HG02798 (cell line): ENCODE results near the gene CILP.
"Not testable (repeated sequence)": the region's sequence is repeated elsewhere in the genome, so short reads cannot be mapped to it uniquely, and the experiment has no call there.

Experiments used
- ATAC-seq: cut with Tn5 transposase; IDR thresholded peaks from one replicate; pipeline ENCODE4 v1.9.1; 2021; ENCODE audit warnings: mild to moderate bottlenecking; ENCODE audit not compliant: unreplicated experiment, poor library complexity

The CILP gene

GRCh38 chr15:65210770-65211481, at the start of gene CILP:
CILP (minus strand) TSS chr15:65211473; CDS start chr15:65209755, 1,718 bp downstream.
- ATAC-seq, result no peak

DNA sequence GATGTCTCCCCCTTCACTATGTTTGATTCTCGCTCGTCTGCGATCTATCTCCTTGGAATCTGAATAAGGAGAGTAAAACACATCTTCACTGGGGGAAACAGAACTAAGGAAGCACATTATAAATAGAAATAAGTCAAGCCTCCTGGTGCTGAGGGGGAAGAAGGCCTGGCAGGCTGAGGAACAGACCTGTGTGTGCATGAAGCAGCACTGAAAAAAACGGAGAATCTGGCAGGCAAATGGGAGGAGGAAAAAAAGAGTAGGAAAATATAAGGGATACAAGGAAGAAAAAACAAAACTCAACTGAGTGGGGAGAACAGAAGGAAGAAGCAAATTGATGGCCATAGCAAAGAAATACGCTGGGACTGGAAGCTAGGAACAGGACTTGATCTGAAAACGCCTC, 49.7 kb upstream of the CILP start:
- ATAC-seq, result no peak

- ATAC-seq, result no peak
These were observed 48.1 kb upstream of the CILP start for GRCh38 chr15:65259367-65259797.

GRCh38 chr15:65258375-65259262, 47.3 kb upstream of the CILP start:
- no peak for ATAC-seq

GRCh38 chr15:65255486-65256140, 44.3 kb upstream of the CILP start:
- ATAC-seq, result no peak

GRCh38 chr15:65254758-65255157, 43.5 kb upstream of the CILP start:
- ATAC-seq, result no peak

- no peak for ATAC-seq
These were observed 43.1 kb upstream of the CILP start for GRCh38 chr15:65254356-65254755.

- ATAC-seq, result peak; percentile 74
These were observed 38.4 kb upstream of the CILP start for GRCh38 chr15:65249641-65250040.

GRCh38 chr15:65248511-65249255, 37.4 kb upstream of the CILP start:
- ATAC-seq, result no peak

DNA sequence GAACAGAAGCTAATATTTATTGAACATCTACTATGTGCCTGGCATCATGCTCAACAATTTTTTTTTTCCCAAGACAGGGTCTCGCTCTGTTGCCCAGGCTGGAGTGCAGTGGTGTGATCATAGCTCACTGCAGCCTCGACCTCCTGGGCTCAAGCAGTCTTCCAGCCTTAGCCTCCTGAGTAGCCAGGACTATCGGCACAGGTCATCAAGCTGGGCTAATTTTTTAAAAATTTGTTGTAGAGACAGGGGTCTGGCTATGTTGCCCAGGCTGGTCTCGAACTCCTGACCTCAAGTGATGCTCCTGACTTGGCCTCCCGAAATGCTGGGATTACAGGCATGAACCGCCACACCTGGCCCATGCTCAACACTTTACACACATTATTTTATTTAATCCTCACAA, 35.7 kb upstream of the CILP start:
- no peak for ATAC-seq

DNA sequence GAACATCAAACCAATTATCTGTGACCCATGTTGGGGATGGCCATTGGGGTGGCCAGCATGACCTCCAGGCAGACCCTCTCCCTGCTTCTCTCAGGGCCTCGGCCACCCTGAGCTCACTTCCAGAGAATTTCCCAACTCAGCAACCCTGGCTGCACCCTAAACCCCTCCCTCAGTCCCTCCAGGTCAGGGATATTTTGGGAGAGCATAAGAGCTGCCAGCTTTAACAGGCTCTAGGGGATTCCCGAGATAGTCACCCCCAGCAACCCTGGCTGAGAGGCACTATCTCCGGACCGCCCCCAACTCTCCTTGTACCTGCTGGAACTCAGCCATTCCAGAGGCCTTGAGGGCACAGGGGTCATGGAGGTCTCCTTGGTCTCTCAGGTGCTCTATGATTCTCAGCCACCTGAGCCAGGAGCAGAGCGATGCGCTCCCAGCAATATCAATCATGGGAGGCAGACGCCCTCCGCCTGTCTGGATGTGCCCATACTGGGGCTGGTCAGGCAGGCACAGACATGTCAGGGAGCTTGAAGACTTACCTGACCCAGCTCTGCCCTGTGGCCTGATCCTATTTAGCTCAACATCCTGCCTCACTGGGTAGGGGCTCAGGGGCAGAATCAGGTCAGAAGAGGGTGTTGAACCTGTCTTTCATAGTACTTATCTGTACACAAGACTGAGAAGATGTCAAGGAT, 34.9 kb upstream of the CILP start:
- ATAC-seq, result no peak

DNA sequence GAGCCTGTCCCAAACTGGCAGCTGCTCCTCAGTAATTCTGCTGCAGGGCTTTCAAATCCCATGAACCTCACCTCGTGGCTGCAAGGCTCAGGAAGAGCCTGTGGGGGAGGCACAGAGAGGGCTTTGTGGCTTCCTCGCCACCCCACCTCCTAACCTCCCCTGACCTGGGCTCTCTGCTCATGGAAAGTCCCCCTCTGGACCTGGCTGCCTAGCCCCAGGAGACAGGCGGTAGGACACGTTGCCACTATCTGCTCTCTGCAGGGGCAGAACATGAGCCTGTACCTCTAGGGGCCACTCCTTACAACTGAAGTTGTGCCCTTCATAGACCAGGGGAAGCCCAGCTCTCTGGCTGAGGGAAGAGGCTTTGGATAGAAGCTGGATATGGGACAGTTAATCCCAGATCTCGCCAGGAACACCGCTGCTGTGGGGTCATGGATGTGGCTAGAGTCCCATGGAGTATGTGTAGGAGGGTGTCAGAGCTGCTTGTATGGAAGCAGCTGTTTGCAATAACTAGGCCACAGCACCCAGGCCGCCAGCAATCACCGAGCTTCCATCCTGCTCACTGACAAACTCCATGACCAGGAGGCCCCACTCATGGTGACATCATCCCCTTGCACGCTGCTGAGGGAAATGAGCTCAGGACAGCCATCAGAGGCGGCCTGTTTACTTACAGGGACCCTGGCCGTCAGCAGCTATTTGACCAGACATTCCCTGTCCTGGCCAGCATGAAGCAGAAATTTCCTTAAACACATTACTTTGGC, 34.0 kb upstream of the CILP start:
- ATAC-seq, result no peak

GRCh38 chr15:65244638-65245037, 33.4 kb upstream of the CILP start:
- ATAC-seq, result no peak

GRCh38 chr15:65236443-65236842, 25.2 kb upstream of the CILP start:
- ATAC-seq, result not testable (repeated sequence)

GRCh38 chr15:65233696-65234095, 22.4 kb upstream of the CILP start:
- ATAC-seq, result no peak

GRCh38 chr15:65232520-65232919, 21.2 kb upstream of the CILP start:
- ATAC-seq, result no peak

- ATAC-seq, result no peak
These were observed 20.0 kb upstream of the CILP start for GRCh38 chr15:65231306-65231705.

DNA sequence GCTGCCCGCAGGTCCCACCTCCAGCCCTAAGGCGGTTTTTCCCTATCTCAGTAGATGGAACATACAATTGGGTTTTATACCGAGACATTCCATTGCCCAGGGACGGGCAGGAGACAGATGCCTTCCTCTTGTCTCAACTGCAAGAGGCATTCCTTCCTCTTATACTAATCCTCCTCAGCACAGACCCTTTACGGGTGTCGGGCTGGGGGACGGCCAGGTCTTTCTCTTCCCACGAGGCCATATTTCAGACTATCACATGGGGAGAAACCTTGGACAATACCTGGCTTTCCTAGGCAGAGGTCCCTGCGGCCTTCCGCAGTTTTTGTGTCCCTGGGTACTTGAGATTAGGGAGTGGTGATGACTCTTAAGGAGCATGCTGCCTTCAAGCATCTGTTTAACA, 15.6 kb upstream of the CILP start:
- not testable (repeated sequence) for ATAC-seq

GRCh38 chr15:65226221-65226620, 14.9 kb upstream of the CILP start:
- no peak for ATAC-seq
